AG04450 (cell line): ENCODE results near the gene SLC26A8. TPM values are rescaled to one million over a fixed set of nuclear protein-coding genes. Genes with fewer than 3 reads are reported as not detected.
"Not testable (repeated sequence)": the region's sequence is repeated elsewhere in the genome, so short reads cannot be mapped to it uniquely, and the experiment has no call there.

Experiments
- CTCF ChIA-PET: fragments of 300-600, 350-600 bp; formaldehyde crosslinking; extraction: SDS; loops from one replicate; lab custom pipeline; 2022; ENCODE audit warnings: antibody characterized with exemption, inconsistent platforms; lab: Charles Lee
- POLR2A ChIA-PET: fragments of 350-600 bp; formaldehyde crosslinking; extraction: SDS; loops from one replicate; lab custom pipeline; 2021; ENCODE audit warnings: antibody characterized with exemption, inconsistent platforms; lab: Yijun Ruan, JAX
- DNase-seq: peaks from one replicate; pipeline ENCODE4 v3.0.0-alpha.2; 2011; ENCODE audit warnings: low read depth, low spot score
- H3K27ac ChIP-seq: one replicate; pipeline ENCODE4 v1.5.1; 2012; ENCODE audit warnings: low read depth, low read length, control low read depth
- H3K27me3 ChIP-seq: one replicate; pipeline ENCODE4 v1.6.0; 2012; ENCODE audit warnings: low read length; ENCODE audit not compliant: control insufficient read depth, insufficient read depth
- H3K4me3 ChIP-seq: 2 replicates; pipeline ENCODE4 v1.5.1; 2011; ENCODE audit warnings: mild to moderate bottlenecking, low read depth, low read length, control low read depth
- H3K9me3 ChIP-seq: 2 replicates; pipeline ENCODE4 v1.5.1; 2012; ENCODE audit warnings: low read length; ENCODE audit not compliant: control insufficient read depth, insufficient read depth
- polyA plus RNA-seq: library from polyadenylated mRNA; depleted of rRNA; stranded (reverse); fragments of >200 nt; gene quantifications from 2 replicates; pipeline ENCODE4 v1.2.3, GENCODE V29; 2011
- TF ChIP-seq, protein P1 (sequence below): IDR thresholded peaks from 2 replicates; pipeline ENCODE4 v1.5.1; 2011; ENCODE audit warnings: low read depth, low read length, control low read depth, inconsistent platforms

SLC26A8 gene
- polyA plus RNA-seq, 1 experiment = not detected

DNA sequence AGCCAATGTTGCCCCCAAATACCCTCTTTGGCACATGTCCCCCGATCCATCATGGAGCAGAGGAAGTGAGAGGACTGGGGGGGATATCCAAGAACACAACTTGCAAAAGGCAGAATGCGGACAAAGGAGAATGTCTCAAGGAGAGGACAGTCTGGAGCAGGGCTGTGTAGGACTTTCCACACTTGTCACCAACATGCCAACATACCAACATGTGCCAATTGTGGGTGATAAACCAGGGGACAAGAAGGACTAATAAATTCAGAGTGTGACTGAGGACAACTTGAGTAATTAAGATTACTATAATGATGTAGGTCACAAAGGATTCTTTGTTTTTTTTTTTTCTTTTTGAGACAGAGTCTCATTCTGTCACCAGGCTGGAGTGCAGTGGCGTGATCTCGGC is 8.8 kb downstream of the SLC26A8 start:
- Histone ChIP-seq H3K27me3 (peaks cover 20% of the 10 kb centered on the region), H3K27ac (no peak overlapping the region), H3K9me3 (no peaks in the 10 kb centered on the region), H3K4me3 (no peak overlapping the region)
- no peak for DNase-seq
- POLR2A ChIA-PET = no interaction called here
- CTCF ChIA-PET = interaction anchor here (2.2 kb wide), 1 partner anchor 80 kb away, joined by 8 read pairs; no protein-coding TSS in a partner anchor
- TF ChIP-seq, protein P1, sequence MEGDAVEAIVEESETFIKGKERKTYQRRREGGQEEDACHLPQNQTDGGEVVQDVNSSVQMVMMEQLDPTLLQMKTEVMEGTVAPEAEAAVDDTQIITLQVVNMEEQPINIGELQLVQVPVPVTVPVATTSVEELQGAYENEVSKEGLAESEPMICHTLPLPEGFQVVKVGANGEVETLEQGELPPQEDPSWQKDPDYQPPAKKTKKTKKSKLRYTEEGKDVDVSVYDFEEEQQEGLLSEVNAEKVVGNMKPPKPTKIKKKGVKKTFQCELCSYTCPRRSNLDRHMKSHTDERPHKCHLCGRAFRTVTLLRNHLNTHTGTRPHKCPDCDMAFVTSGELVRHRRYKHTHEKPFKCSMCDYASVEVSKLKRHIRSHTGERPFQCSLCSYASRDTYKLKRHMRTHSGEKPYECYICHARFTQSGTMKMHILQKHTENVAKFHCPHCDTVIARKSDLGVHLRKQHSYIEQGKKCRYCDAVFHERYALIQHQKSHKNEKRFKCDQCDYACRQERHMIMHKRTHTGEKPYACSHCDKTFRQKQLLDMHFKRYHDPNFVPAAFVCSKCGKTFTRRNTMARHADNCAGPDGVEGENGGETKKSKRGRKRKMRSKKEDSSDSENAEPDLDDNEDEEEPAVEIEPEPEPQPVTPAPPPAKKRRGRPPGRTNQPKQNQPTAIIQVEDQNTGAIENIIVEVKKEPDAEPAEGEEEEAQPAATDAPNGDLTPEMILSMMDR = no peak

GRCh38 chr6:36000451-36000850 is 24.0 kb downstream of the SLC26A8 start:
- no peak for DNase-seq
- Histone ChIP-seq H3K27ac (no peak overlapping the region), H3K27me3 (peaks cover 16% of the 10 kb centered on the region), H3K9me3 (no peaks in the 10 kb centered on the region), H3K4me3 (no peak overlapping the region)
- ChIA-PET POLR2A (no interaction called here), CTCF (interaction anchor here (0.7 kb wide), 1 partner anchor 94 kb away, joined by 3 read pairs; no protein-coding TSS in a partner anchor)
- TF ChIP-seq, protein P1 = no peak

- no peak overlapping the region for H3K4me3 ChIP-seq
- H3K27me3 ChIP-seq = peaks cover 6% of the 10 kb centered on the region
- H3K9me3 ChIP-seq = no peaks in the 10 kb centered on the region
- no peak for DNase-seq
- CTCF ChIA-PET = interaction anchor here (0.6 kb wide), 1 partner anchor 184 kb away, joined by 4 read pairs; no protein-coding TSS in a partner anchor
- no peak overlapping the region for H3K27ac ChIP-seq
- POLR2A ChIA-PET = no interaction called here
- TF ChIP-seq, protein P1 = no peak
These were observed 31.3 kb downstream of the SLC26A8 start for GRCh38 chr6:35993150-35993549.

DNA sequence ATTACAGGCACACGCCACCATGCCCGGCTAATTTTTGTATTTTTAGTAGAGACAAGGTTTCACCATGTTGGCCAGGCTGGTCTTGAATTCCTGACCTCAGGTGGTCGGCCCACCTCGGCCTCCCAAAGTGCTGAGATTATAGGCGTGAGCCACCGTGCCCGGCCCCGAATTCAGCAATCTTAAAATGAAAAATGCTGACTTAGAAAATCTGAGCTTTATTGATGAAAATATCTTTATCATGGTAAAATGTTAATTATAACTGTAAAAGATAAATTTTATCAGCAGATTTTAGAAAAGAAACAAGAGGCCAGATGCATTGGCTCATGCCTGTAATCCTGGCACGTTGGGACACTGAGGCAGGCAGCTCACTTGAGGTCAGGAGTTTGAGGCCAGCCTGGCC is 36.4 kb downstream of the SLC26A8 start:
- DNase-seq, POLR2A ChIA-PET, H3K4me3 ChIP-seq, H3K9me3 ChIP-seq, H3K27me3 ChIP-seq, CTCF ChIA-PET, H3K27ac ChIP-seq: not testable (repeated sequence)

DNA sequence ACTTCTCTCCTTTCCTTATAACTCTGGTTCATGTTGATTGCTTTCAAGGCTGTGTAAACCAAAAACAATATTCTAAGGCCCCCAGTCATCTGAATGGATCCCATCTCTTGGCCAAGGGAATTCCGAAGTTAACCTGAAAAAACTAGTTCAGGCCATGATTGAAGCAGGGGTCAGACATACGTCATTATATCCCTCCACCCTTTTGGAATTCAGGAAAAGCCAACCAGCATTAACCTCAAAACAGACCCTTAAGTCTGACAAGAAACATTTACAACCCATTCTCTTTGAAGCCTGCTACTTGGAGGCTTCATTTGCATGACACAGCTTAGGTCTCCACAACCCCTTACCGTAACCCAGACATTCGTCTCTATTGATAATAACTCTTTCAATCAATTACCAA is 39.7 kb downstream of the SLC26A8 start:
- TF ChIP-seq, protein P1 = no peak
- ChIA-PET CTCF (interaction anchor here (1.4 kb wide), 1 partner anchor 29 kb away, joined by 9 read pairs; no protein-coding TSS in a partner anchor), POLR2A (no interaction called here)
- Histone ChIP-seq H3K9me3 (no peaks in the 10 kb centered on the region), H3K27me3 (peaks cover 8% of the 10 kb centered on the region), H3K27ac (no peak overlapping the region), H3K4me3 (no peak overlapping the region)
- no peak for DNase-seq
